Thoracic aorta (tissue), 2 donors: Measurements from ENCODE around the gene CCNI2. TPM values are rescaled to one million over a fixed set of nuclear protein-coding genes. Genes with fewer than 3 reads are reported as not detected.

ENCODE experiments used
- ATAC-seq: fragments of 150-250 bp; one replicate; pipeline ENCODE4 v1.8.0; 2017; ENCODE audit warnings: low read depth; ENCODE audit not compliant: insufficient number of reproducible peaks, low FRiP score
- DNase-seq: peaks from one replicate; pipeline ENCODE4 v3.0.0-alpha.2; 2020; ENCODE audit warnings: low spot score
- H3K27ac ChIP-seq, 2 donors: fragments of 200-600 bp; sonication (generic); 1 replicate in 1 of 2; 2 replicates in 1 of 2; pipeline ENCODE4 v1.5.1; 2016; ENCODE audit warnings: mild to moderate bottlenecking in 2 of 2, moderate library complexity in 2 of 2
- H3K27me3 ChIP-seq: fragments of 200-600 bp; sonication (generic); replicated peaks from 2 replicates; pipeline ENCODE4 v1.6.0; 2016; ENCODE audit warnings: mild to moderate bottlenecking; ENCODE audit not compliant: insufficient read depth
- H3K36me3 ChIP-seq: fragments of 200-600 bp; sonication (generic); one replicate; pipeline ENCODE4 v1.5.1; 2016
- H3K4me1 ChIP-seq, 2 donors: fragments of 200-600 bp; sonication (generic); 1 replicate in 1 of 2; 2 replicates in 1 of 2; pipeline versions ENCODE4 v1.5.1 to v1.6.0; 2016; ENCODE audit warnings: low read depth in 2 of 2, mild to moderate bottlenecking in 1 of 2; ENCODE audit not compliant: control insufficient read depth in 1 of 2
- H3K4me3 ChIP-seq: fragments of 200-600 bp; sonication (generic); 2 replicates; pipeline ENCODE4 v1.5.1; 2016; ENCODE audit warnings: mild to moderate bottlenecking
- H3K9me3 ChIP-seq: fragments of 200-600 bp; sonication (generic); 2 replicates; pipeline ENCODE4 v1.5.1; 2016
- CTCF ChIP-seq: fragments of 200-600 bp; sonication (generic); IDR thresholded peaks from one replicate; pipeline ENCODE4 v1.5.1; 2019; ENCODE audit warnings: antibody characterized with exemption
- total RNA-seq, 2 donors: library from RNA; depleted of rRNA; stranded (reverse); fragments of >200 nt; gene quantifications; one replicate each; pipeline versions ENCODE4 v1.1.0 to v1.2.3, GENCODE V29; 2016

Gene CCNI2
- total RNA-seq, 2 donors from 2014 or later: not detected

GRCh38 chr5:132778129-132778528 is 30.9 kb downstream of the CCNI2 start:
- no peak for ATAC-seq
- H3K36me3 ChIP-seq: no peaks in the 10 kb centered on the region
- peak overlapping the region; percentile 85 to 91 for H3K27ac ChIP-seq
- H3K4me1 ChIP-seq: peaks cover 25 to 63% of the 10 kb centered on the region in 2 donors
- no peak for DNase-seq
- no peak for TF ChIP-seq CTCF
- H3K4me3 ChIP-seq: peak overlapping the region; percentile 82
- no peaks in the 10 kb centered on the region for H3K27me3 ChIP-seq
- H3K9me3 ChIP-seq: no peaks in the 10 kb centered on the region

GRCh38 chr5:132778856-132779255 is 31.6 kb downstream of the CCNI2 start:
- H3K27me3 ChIP-seq: no peaks in the 10 kb centered on the region
- peak overlapping the region; percentile 82 for H3K4me3 ChIP-seq
- H3K36me3 ChIP-seq: no peaks in the 10 kb centered on the region
- peaks cover 18 to 63% of the 10 kb centered on the region in 2 donors for H3K4me1 ChIP-seq
- no peak for TF ChIP-seq CTCF
- no peak for ATAC-seq
- H3K27ac ChIP-seq: peak overlapping the region; percentile 85 to 91
- H3K9me3 ChIP-seq: no peaks in the 10 kb centered on the region
- DNase-seq: no peak

GRCh38 chr5:132779961-132780360 is 32.7 kb downstream of the CCNI2 start:
- DNase-seq: no peak
- H3K27ac ChIP-seq: no peak overlapping the region
- H3K36me3 ChIP-seq: no peaks in the 10 kb centered on the region
- no peaks in the 10 kb centered on the region for H3K9me3 ChIP-seq
- peaks cover 16 to 55% of the 10 kb centered on the region in 2 donors for H3K4me1 ChIP-seq
- TF ChIP-seq CTCF: no peak
- no peak overlapping the region for H3K4me3 ChIP-seq
- ATAC-seq: no peak
- H3K27me3 ChIP-seq: no peaks in the 10 kb centered on the region

- Histone ChIP-seq H3K4me3 (no peak overlapping the region), H3K27ac (no peak overlapping the region), H3K27me3 (no peaks in the 10 kb centered on the region), H3K9me3 (no peaks in the 10 kb centered on the region), H3K36me3 (no peaks in the 10 kb centered on the region), H3K4me1 (peaks cover 20 to 54% of the 10 kb centered on the region in 2 donors)
- ATAC-seq (no peak), DNase-seq (no peak)
- no peak for TF ChIP-seq CTCF
Measured at GRCh38 chr5:132780577-132780976, 33.4 kb downstream of the CCNI2 start.

- no peak for TF ChIP-seq CTCF
Measured at GRCh38 chr5:132781029-132781428, 33.8 kb downstream of the CCNI2 start.

More at GRCh38 chr5:132781029-132781428, 33.8 kb downstream of the CCNI2 start:
- Histone ChIP-seq H3K36me3 (no peaks in the 10 kb centered on the region), H3K9me3 (no peaks in the 10 kb centered on the region), H3K27me3 (no peaks in the 10 kb centered on the region), H3K4me3 (no peak overlapping the region), H3K27ac (no peak overlapping the region), H3K4me1 (peaks cover 19 to 54% of the 10 kb centered on the region in 2 donors)
- DNase-seq (no peak), ATAC-seq (no peak)
